Peyer's patch (tissue), 4 donors: ENCODE data around the gene GPR132.

Source experiments
- POLR2A ChIP-seq, 2 donors: fragments of 450-650 bp; IDR thresholded peaks; one replicate each; pipeline ENCODE4 v1.5.1; 2017; ENCODE audit warnings: antibody characterized with exemption in 2 of 2, mild to moderate bottlenecking in 2 of 2, moderate library complexity in 2 of 2
- TF ChIP-seq, protein P1 (sequence below), 6 experiments: fragments of 450-650 bp in 4 of 6; fragments of 200-600 bp in 2 of 6; sonication (generic) in 1 of 6; IDR thresholded peaks; one replicate each; pipeline ENCODE4 v1.5.1; 2017 to 2019; ENCODE audit warnings: antibody characterized with exemption in 6 of 6, mild to moderate bottlenecking in 3 of 6, moderate library complexity in 1 of 6

- no peak for TF ChIP-seq POLR2A (IDR thresholded peaks at IDR 0.05)
- TF ChIP-seq, protein P1, sequence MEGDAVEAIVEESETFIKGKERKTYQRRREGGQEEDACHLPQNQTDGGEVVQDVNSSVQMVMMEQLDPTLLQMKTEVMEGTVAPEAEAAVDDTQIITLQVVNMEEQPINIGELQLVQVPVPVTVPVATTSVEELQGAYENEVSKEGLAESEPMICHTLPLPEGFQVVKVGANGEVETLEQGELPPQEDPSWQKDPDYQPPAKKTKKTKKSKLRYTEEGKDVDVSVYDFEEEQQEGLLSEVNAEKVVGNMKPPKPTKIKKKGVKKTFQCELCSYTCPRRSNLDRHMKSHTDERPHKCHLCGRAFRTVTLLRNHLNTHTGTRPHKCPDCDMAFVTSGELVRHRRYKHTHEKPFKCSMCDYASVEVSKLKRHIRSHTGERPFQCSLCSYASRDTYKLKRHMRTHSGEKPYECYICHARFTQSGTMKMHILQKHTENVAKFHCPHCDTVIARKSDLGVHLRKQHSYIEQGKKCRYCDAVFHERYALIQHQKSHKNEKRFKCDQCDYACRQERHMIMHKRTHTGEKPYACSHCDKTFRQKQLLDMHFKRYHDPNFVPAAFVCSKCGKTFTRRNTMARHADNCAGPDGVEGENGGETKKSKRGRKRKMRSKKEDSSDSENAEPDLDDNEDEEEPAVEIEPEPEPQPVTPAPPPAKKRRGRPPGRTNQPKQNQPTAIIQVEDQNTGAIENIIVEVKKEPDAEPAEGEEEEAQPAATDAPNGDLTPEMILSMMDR (IDR thresholded peaks at IDR 0.05): no peak
Measured at GRCh38 chr14:105028251-105028927, 36.8 kb downstream of the GPR132 start.
